ENCODE results near the gene MACROD1.

DNA sequence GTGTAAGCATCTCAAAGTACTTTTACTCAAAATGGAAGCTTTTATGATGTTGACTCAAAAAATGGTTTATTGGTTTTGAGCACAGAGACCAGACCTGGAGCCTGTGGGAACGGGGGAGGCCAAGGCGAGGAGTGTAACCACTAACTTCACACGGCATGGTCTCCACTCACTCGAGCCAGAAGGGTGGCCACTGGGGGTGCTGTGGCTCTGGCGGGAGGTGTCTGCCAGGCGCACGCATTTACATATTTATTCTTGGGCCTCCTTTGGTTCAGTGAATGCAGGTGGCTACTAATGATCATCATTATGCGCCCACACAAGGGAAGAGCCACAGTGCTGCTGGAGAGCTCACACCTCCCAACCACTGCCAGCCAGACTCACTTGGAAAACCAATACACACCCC is 65.6 kb downstream of the MACROD1 start:
- TF ChIP-seq POLR2A (IDR thresholded peaks at IDR 0.05) = no peak
- no peak for TF ChIP-seq POLR2AphosphoS5 (IDR thresholded peaks at IDR 0.05)

All from suprapubic skin (tissue), 4 donors.